BJ (cell line): Measurements from ENCODE around the gene SATB2. TPM values are rescaled to one million over a fixed set of nuclear protein-coding genes. Genes with fewer than 3 reads are reported as not detected.

Experiments used
- CTCF ChIA-PET: fragments of 350-600 bp; formaldehyde crosslinking; extraction: SDS; loops from one replicate; lab custom pipeline; 2021; ENCODE audit warnings: antibody characterized with exemption, inconsistent platforms; lab: Yijun Ruan, JAX
- POLR2A ChIA-PET: fragments of 300-600 bp; sonication (Branson Sonifier 250); formaldehyde crosslinking; extraction: SDS; loops from one replicate; lab custom pipeline; 2021; ENCODE audit warnings: antibody characterized with exemption; lab: Charles Lee
- DNase-seq: peaks from one replicate; pipeline ENCODE4 v3.0.0-alpha.2; 2011; ENCODE audit warnings: low read depth
- H3K27me3 ChIP-seq: 2 replicates; pipeline ENCODE4 v1.6.0; 2011; ENCODE audit warnings: low read length; ENCODE audit not compliant: control insufficient read depth, insufficient read depth
- H3K36me3 ChIP-seq: 2 replicates; pipeline ENCODE4 v1.5.1; 2011; ENCODE audit warnings: low read length; ENCODE audit not compliant: control insufficient read depth, insufficient read depth
- H3K4me3 ChIP-seq: 2 replicates; pipeline ENCODE4 v1.5.1; 2011; ENCODE audit warnings: low read depth, mild to moderate bottlenecking, control low read depth, low read length
- polyA plus RNA-seq: library from polyadenylated mRNA; depleted of rRNA; stranded (reverse); fragments of >200 nt; gene quantifications from 2 replicates; pipeline ENCODE4 v1.2.3, GENCODE V29; 2011
- TF ChIP-seq, protein P1 (sequence below): IDR thresholded peaks from 2 replicates; pipeline ENCODE4 v1.5.1; 2011; ENCODE audit warnings: low read depth, mild to moderate bottlenecking, control low read depth, inconsistent platforms, low read length, moderate library complexity; ENCODE audit not compliant: insufficient read depth

Gene SATB2
- polyA plus RNA-seq, 1 experiment: 4.8 TPM

DNA sequence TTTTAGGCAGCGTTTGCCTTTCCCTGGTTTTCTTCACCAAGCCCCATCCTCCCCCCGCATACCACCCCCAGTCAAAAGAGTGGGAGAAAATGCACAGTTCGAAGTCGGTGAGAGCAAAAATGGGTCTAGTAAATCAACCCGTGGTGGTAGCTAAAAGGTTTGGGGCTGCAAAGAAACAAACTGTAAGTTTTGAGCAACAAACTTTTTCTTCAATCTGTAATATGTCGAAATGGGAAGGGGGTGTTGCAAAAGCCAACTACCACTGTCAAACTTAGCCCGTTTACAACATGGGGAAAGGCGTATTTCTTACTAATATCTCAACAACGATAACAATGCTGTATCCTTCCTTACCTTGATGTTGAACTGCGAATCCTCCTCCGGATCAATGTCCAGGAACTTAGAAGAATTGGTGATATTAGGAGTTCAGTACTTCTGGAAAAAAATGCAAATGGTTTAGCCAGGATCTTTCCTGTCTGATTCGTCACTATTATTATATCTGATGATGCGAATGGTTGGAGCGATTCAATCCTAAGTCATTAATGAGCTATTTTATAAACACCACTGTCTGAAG is 2.4 kb upstream of the SATB2 start:
- ChIA-PET CTCF (interaction anchor here (0.7 to 1.3 kb wide), 2 partner anchors 28 to 979 kb away, joined by 3 read pairs; no protein-coding TSS in a partner anchor), POLR2A (no interaction called here)

GRCh38 chr2:199459286-199460100 is 1.8 kb upstream of the SATB2 start:
- peak; percentile 75 for DNase-seq
- POLR2A ChIA-PET: no interaction called here
- TF ChIP-seq, protein P1, sequence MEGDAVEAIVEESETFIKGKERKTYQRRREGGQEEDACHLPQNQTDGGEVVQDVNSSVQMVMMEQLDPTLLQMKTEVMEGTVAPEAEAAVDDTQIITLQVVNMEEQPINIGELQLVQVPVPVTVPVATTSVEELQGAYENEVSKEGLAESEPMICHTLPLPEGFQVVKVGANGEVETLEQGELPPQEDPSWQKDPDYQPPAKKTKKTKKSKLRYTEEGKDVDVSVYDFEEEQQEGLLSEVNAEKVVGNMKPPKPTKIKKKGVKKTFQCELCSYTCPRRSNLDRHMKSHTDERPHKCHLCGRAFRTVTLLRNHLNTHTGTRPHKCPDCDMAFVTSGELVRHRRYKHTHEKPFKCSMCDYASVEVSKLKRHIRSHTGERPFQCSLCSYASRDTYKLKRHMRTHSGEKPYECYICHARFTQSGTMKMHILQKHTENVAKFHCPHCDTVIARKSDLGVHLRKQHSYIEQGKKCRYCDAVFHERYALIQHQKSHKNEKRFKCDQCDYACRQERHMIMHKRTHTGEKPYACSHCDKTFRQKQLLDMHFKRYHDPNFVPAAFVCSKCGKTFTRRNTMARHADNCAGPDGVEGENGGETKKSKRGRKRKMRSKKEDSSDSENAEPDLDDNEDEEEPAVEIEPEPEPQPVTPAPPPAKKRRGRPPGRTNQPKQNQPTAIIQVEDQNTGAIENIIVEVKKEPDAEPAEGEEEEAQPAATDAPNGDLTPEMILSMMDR: no peak
- H3K4me3 ChIP-seq: peak overlapping the region; percentile 89
- H3K36me3 ChIP-seq: no peaks in the 10 kb centered on the region
- CTCF ChIA-PET: interaction anchor here (0.7 to 1.4 kb wide), 4 partner anchors 11 to 979 kb away, joined by 3 read pairs; no protein-coding TSS in a partner anchor
- H3K27me3 ChIP-seq: peaks cover 17% of the 10 kb centered on the region

More for the DNA sequence above, 2.4 kb upstream of the SATB2 start:
- TF ChIP-seq, protein P1: no peak
- Histone ChIP-seq H3K4me3 (peak overlapping the region; percentile 89), H3K27me3 (peaks cover 24% of the 10 kb centered on the region), H3K36me3 (no peaks in the 10 kb centered on the region)
- no peak for DNase-seq

GRCh38 chr2:199458806-199459285 is 1.1 kb upstream of the SATB2 start:
- H3K27me3 ChIP-seq: peaks cover 11% of the 10 kb centered on the region
- ChIA-PET POLR2A (interaction anchor here (0.6 kb wide), 1 partner anchor 47 kb away, joined by 8 read pairs; no protein-coding TSS in a partner anchor), CTCF (interaction anchor here (1.2 to 1.4 kb wide), 2 partner anchors 12 to 26 kb away, joined by 3 read pairs; no protein-coding TSS in a partner anchor)
- H3K36me3 ChIP-seq: no peaks in the 10 kb centered on the region
- peak overlapping the region; percentile 89 for H3K4me3 ChIP-seq
- TF ChIP-seq, protein P1: no peak
- no peak for DNase-seq

GRCh38 chr2:199458009-199458805 is 468 bp upstream of the SATB2 start:
- DNase-seq: no peak
- Histone ChIP-seq H3K4me3 (peak overlapping the region; percentile 89), H3K27me3 (peaks cover 8% of the 10 kb centered on the region), H3K36me3 (no peaks in the 10 kb centered on the region)
- POLR2A ChIA-PET: interaction anchor here (0.6 kb wide), 1 partner anchor 46 kb away, joined by 8 read pairs; no protein-coding TSS in a partner anchor
- CTCF ChIA-PET: interaction anchor here (1.2 to 1.4 kb wide), 2 partner anchors 13 to 27 kb away, joined by 3 read pairs; no protein-coding TSS in a partner anchor
- TF ChIP-seq, protein P1: no peak
